ENCODE data around the gene DNAAF3.

The DNAAF3 gene

DNA sequence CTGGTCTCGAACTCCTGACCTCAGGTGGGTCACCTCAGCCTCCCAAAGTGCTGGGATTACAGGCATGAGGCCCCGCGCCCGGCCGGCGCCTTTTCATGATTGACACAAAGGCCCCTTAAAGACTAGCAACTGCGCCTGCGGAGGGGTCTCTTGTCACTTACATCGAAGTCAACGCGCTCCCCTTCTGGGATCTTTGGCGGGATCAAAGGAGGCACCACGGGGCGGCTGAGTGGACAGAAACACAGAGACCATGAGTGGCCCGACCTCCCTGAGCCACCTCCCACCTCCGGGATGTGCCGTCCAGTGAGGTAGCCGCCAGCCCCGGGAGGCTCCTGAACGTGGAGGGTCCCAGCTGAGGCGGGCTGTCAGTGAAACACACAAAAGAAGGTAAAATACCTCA lies 24.7 kb downstream of the DNAAF3 start:
- Histone ChIP-seq H3K9me3 (no peaks in the 10 kb centered on the region), H3K27me3 (peaks cover 42% of the 10 kb centered on the region), H3K4me1 (no peaks in the 10 kb centered on the region), H3K36me3 (no peaks in the 10 kb centered on the region), H3K4me3 (ENCODE audit: low read depth, low read length) (no peak overlapping the region)
- DNase-seq = no peak
- no peak for TF ChIP-seq CTCF (IDR thresholded peaks at IDR 0.05; ENCODE audit: low read depth, low read length)

DNA sequence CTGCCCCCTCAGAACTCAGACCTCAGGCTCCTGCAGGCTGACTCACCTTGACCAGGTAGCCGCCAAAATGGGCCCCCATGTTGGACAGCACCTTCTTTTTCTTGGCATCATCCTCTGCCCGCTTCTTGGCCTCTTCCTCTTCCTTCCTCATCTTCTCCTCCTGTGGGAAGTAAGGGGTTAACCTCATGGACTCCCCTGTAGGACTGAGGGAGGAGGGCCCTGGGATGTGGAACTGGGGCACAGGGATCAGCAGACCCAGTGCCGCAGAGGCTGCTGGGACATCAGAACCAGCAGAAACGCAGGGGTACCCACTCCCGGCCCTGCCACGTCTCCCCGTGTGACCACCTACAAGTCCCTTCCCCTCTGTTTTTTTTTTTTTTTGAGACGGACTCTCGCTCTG lies 28.5 kb downstream of the DNAAF3 start:
- H3K9me3 ChIP-seq = no peaks in the 10 kb centered on the region
- H3K27me3 ChIP-seq = peaks cover 44% of the 10 kb centered on the region
- H3K4me3 ChIP-seq (ENCODE audit: low read depth, low read length) = no peak overlapping the region
- no peak for DNase-seq
- H3K4me1 ChIP-seq = no peaks in the 10 kb centered on the region
- H3K36me3 ChIP-seq = no peaks in the 10 kb centered on the region
- no peak for TF ChIP-seq CTCF (IDR thresholded peaks at IDR 0.05; ENCODE audit: low read depth, low read length)

DNA sequence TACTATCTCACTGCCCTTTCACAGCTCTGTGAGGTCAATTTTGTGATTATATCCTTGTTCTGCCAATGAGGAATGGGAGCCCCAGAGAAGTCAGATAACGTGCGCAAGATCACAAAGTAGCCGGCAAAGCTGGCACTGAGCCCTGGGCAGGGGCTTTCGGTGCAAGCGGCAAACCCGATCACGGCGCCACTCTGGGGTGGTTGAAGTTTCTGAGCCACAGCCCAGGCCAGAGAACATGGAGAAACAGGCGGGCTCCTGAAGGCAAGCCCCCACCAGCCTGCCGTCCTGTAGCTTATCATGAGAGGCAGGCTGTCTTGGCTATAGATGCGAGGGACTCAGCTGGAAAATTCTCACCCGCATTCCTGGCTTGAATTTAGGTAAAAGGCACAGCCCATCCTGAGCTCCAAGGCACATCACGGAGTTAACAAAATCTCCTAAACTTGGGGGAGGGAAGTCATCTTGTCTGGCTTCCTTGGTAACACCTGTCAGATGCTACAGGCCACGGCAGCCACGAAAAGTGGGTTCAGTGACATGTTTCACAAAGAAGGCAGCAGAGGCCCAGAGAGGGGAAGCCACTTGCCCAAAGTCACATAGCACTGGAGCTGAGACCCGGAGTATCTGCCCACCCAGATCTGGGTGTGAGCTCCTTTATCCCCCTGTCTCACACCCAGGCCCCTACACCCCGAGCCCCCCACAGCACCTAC lies 29.9 kb downstream of the DNAAF3 start:
- Histone ChIP-seq H3K27me3 (peaks cover 44% of the 10 kb centered on the region), H3K4me1 (no peaks in the 10 kb centered on the region), H3K36me3 (no peaks in the 10 kb centered on the region), H3K4me3 (ENCODE audit: low read depth, low read length) (no peak overlapping the region), H3K9me3 (no peaks in the 10 kb centered on the region)
- TF ChIP-seq CTCF (IDR thresholded peaks at IDR 0.05; ENCODE audit: low read depth, low read length) = no peak
- DNase-seq = no peak

DNA sequence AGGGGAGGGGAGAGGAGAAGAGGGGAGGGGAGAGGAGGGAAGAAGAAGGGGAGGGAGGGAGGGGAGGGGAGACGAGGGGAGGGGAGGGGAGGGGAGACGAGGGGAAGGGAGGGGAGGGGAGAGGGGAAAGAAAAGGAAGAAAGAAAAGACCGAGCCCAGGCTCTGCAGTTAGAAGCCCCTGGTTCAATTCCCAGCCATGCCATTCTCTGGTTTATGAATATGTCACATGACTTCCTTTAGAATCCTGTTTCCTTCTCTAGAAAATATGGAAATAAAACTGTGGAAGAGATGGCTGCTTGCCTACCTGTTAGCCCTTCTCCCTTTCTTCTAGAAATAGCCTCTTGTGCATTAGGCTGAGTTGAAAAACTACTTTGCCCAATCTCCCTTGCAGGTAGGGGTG lies 31.7 kb downstream of the DNAAF3 start:
- no peak for TF ChIP-seq CTCF (IDR thresholded peaks at IDR 0.05; ENCODE audit: low read depth, low read length)
- DNase-seq = no peak

DNA sequence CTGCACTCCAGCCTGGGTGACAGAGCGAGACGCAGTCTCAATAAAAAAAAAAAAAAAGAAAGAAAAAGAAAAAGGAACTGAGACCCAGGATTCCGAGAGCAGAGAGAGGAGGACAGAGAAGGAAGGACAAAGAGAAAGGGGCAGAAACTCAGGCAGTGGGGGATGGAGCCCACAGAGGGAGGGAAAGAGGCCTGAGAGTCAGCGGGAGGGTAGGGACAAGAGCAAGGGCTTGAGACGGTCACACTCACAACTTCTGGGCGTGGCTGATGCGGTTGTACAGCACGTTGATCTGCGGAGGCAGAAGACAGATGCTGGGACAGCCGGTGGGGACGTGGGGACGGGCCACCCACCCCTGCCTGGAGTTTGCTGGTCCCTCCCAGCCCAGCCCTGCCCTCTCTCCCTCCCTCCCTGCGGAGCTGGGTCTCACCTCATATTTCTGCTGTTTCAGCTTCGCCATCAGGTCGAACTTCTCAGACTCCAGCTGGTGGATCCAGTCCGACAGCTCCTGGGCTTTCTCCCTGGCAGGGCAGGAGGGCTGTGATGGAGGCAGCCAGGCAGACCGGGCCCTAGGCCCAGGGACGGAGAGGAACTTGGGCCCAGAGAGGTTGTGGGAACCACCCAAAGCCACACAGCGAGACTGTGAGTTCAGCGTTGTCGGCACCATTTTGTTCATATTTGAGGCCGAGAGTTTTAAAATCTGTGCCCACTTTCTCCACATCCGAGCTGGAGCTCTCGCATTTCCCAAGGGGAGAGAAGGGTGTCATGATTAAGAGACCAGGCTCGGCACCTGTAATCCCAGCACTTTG lies 32.6 kb downstream of the DNAAF3 start:
- Histone ChIP-seq H3K4me1 (no peaks in the 10 kb centered on the region), H3K36me3 (no peaks in the 10 kb centered on the region), H3K4me3 (ENCODE audit: low read depth, low read length) (no peak overlapping the region), H3K27me3 (peaks cover 62% of the 10 kb centered on the region), H3K9me3 (no peaks in the 10 kb centered on the region)
- no peak for TF ChIP-seq CTCF (IDR thresholded peaks at IDR 0.05; ENCODE audit: low read depth, low read length)
- DNase-seq = no peak

More for the DNA sequence above, 31.7 kb downstream of the DNAAF3 start:
- Histone ChIP-seq H3K9me3 (no peaks in the 10 kb centered on the region), H3K4me3 (ENCODE audit: low read depth, low read length) (no peak overlapping the region), H3K4me1 (no peaks in the 10 kb centered on the region), H3K27me3 (peaks cover 57% of the 10 kb centered on the region), H3K36me3 (no peaks in the 10 kb centered on the region)
